Muscle of leg (tissue), 11 donors: ENCODE measurements around the gene EYS. TPM values are rescaled to one million over a fixed set of nuclear protein-coding genes. Genes with fewer than 3 reads are reported as not detected.
"Not testable (repeated sequence)": the region's sequence is repeated elsewhere in the genome, so short reads cannot be mapped to it uniquely, and the experiment has no call there.

ENCODE experiments used
- DNase-seq: peaks from one replicate; pipeline ENCODE4 v3.0.0; 2013
- H3K27ac ChIP-seq: one replicate; pipeline ENCODE4 v1.5.1; 2013; ENCODE audit warnings: mild to moderate bottlenecking, low read length, control low read depth
- H3K27me3 ChIP-seq: one replicate; pipeline ENCODE4 v1.6.1; 2013; ENCODE audit warnings: low read length; ENCODE audit not compliant: control insufficient read depth, insufficient read depth
- H3K36me3 ChIP-seq: one replicate; pipeline ENCODE4 v1.6.1; 2013; ENCODE audit warnings: low read length; ENCODE audit not compliant: control insufficient read depth, insufficient read depth
- H3K4me1 ChIP-seq: one replicate; pipeline ENCODE4 v1.6.1; 2013; ENCODE audit warnings: low read length; ENCODE audit not compliant: control insufficient read depth, insufficient read depth
- H3K4me3 ChIP-seq: one replicate; pipeline ENCODE4 v1.5.1; 2013; ENCODE audit warnings: low read length, control low read depth
- H3K9me3 ChIP-seq: replicated peaks from 2 replicates; pipeline ENCODE4 v1.6.1; 2013; ENCODE audit warnings: low read depth, low read length; ENCODE audit not compliant: control insufficient read depth
- WGBS: methylation state at CpG from one replicate; pipeline ENCODE4 v1.1.5; 2013; ENCODE audit warnings: missing lambda C conversion rate; ENCODE audit not compliant: insufficient coverage; 5-methylcytosine and 5-hydroxymethylcytosine counted together
- polyA plus RNA-seq, 8 donors: library from polyadenylated mRNA; unstranded; fragments of 120-200 nt; gene quantifications; one replicate each; pipeline versions ENCODE4 v1.2.1 to v1.2.3, GENCODE V29; 2013; ENCODE audit warnings: inconsistent platforms in 1 of 8, low replicate concordance in 1 of 8; ENCODE audit not compliant: insufficient read length in 8 of 8, insufficient read depth in 1 of 8
- total RNA-seq: library from RNA; stranded (reverse); fragments of 120-200 nt; gene quantifications from one replicate; pipeline ENCODE4 v1.2.4, GENCODE V29; 2013

EYS gene
- total and polyA plus RNA-seq, 9 donors, result 0.24 to 1.1 (median 0.66) TPM

DNA sequence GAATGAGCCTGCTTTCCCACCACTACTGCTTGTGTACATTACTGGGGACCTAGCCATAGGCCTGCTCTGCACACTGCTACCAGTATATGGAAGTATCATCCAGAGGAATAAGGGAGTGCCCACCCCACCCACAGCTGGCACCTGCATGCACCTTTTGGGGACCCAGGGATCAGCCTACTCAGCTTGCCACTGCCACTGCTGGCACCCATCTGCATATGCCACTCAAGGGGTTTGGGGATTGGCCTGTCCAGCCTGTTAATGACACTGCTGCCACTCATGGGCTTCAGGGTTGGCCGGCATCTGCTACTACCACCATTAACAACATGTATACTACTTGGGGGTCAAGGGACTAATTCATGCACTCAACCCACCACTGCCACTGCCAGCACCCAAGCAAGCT is 1239.4 kb downstream of the EYS start:
- Histone ChIP-seq H3K4me1 (no peaks in the 10 kb centered on the region), H3K27ac (no peak overlapping the region), H3K9me3 (peaks cover 8% of the 10 kb centered on the region), H3K27me3 (no peaks in the 10 kb centered on the region), H3K36me3 (no peaks in the 10 kb centered on the region), H3K4me3 (no peak overlapping the region)
- DNase-seq, result no peak
- 100% methylated on average over 1 of the region's 1 CpG for whole genome bisulfite sequencing

DNA sequence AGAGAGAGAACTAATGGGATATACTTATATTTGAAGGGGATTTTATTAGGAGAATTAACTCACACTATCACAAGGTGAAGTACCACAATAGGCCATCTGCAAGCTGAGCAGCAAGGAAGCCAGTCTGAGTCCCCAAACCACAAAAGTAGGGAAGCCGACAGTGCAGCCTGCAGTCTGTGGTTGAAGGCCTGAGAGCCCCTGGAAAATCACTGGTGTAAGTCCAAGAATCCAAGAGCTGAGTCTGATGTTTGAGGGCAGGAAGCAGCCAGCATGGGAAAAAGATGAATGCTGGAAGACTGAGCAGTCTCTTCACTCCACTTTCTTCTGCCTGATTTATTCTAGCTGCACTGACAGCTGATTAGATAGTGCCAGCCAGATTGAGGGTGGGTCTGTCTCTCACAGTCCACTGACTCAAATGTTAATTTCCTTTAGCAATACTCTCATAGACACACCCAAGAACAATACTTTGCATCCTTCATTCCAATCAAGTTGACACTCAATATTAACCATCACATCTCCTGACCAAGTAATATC is 1247.5 kb downstream of the EYS start:
- H3K9me3 ChIP-seq, result peaks cover 2% of the 10 kb centered on the region
- no peak overlapping the region for H3K27ac ChIP-seq
- no peaks in the 10 kb centered on the region for H3K36me3 ChIP-seq
- no peak for DNase-seq
- whole genome bisulfite sequencing, result 67% methylated on average over 1 of the region's 1 CpG
- H3K4me1 ChIP-seq, result no peaks in the 10 kb centered on the region
- H3K4me3 ChIP-seq, result no peak overlapping the region
- no peaks in the 10 kb centered on the region for H3K27me3 ChIP-seq

DNA sequence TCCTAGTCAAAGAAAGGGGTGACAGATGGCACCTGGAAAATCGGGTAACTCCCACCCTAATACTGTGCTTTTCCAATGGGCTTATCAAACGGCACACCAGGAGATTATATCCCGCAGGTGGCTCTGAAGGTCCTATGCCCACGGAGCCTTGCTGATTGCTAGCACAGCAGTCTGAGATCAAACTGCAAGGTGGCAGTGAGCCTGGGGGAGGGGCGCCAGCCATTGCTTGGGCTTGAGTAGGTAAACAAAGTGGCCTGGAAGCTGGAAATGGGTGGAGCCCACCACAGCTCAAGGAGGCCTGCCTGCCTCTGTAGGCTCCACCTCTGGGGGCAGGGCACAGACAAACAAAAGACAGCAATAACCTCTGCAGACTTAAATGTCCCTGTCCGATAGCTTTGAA is 1258.9 kb downstream of the EYS start:
- WGBS, result no CpG with 5 or more reads among the region's 6 CpGs
- not testable (repeated sequence) for H3K27me3 ChIP-seq, H3K36me3 ChIP-seq, H3K27ac ChIP-seq, DNase-seq, H3K4me3 ChIP-seq, H3K4me1 ChIP-seq, H3K9me3 ChIP-seq

DNA sequence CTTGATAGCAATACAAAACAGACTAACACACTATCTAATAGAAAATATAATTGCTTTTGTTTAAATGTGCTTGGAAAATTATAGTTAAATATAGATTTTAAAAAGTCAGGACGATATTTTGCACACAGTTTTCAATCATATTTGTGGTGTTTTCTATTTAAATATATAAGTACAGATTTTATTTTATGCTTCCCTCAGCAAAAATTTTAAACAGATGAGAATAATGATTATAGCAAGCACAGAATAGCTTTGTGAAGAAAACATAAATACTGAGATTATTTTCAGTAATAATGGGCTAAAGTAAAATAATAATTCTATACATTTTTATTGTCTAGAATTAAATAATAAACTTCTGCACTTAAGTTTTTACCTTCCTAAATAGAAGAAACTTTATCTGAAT is 1262.0 kb downstream of the EYS start:
- WGBS, result no CpG with 5 or more reads among the region's 1 CpG
- Histone ChIP-seq H3K9me3 (no peaks in the 10 kb centered on the region), H3K27ac (no peak overlapping the region), H3K4me3 (no peak overlapping the region), H3K27me3 (no peaks in the 10 kb centered on the region), H3K36me3 (no peaks in the 10 kb centered on the region), H3K4me1 (no peaks in the 10 kb centered on the region)
- DNase-seq, result no peak

DNA sequence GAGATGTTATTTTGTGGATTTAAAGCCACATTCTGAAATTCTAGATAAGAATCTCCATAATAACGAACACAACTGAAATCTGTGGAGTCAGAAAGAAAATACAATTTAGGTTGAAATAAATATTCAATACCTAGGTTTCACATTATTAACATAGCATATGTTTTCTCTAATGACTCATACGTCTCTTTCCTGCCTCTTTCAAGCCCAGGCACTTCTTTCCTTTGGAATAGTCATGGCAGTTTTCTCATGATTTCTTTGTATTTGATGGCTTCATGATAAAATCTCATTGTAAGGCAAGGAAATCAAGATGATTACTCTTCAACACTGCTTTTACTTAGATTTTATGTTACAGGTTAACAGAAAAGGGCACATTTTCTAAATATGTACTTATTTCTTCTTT is 1267.8 kb downstream of the EYS start:
- no peak overlapping the region for H3K4me3 ChIP-seq
- DNase-seq, result no peak
- no peaks in the 10 kb centered on the region for H3K36me3 ChIP-seq
- no peaks in the 10 kb centered on the region for H3K9me3 ChIP-seq
- no CpG with 5 or more reads among the region's 2 CpGs for WGBS
- no peaks in the 10 kb centered on the region for H3K4me1 ChIP-seq
- no peak overlapping the region for H3K27ac ChIP-seq
- H3K27me3 ChIP-seq, result no peaks in the 10 kb centered on the region

DNA sequence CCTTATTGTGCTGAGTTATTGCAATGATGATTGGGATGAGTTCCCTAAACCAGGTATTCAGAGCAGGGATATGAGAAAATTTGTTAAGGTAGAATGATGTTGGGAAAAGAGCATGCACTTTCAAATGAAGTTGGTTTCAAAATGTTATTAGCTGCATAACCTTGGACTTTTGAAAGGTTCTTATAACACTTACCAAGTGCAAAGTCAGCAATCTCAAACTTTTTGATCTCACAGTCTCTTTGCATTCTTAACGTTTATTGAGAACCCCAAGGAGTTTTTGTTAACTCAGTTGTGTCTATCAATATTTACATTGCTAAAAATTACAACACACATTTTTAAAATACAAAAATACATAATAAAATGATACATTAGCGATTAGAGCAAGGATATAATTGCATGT is 1269.0 kb downstream of the EYS start:
- no peaks in the 10 kb centered on the region for H3K27me3 ChIP-seq
- H3K36me3 ChIP-seq, result no peaks in the 10 kb centered on the region
- H3K27ac ChIP-seq, result no peak overlapping the region
- H3K9me3 ChIP-seq, result no peaks in the 10 kb centered on the region
- WGBS, result no CpG with 5 or more reads among the region's 2 CpGs
- no peak for DNase-seq
- no peaks in the 10 kb centered on the region for H3K4me1 ChIP-seq
- H3K4me3 ChIP-seq, result no peak overlapping the region

DNA sequence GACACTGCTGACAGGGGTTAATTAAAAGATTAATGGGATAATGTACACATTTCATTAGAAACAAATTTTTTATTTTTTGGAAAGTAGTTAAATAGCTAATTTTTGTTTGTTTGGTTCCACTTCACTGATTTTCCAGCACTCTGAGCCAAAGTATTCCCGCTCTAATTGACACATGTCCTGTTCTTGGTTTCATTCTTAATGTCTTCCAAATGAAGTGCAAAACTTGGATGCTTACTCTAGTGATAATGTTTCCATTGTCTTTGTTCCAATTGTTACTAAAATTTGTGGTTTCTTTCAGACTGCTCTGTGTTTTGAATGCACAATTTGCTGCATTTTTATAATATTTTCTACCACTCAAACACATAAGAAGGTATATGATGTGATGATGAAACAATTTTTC is 1277.1 kb downstream of the EYS start:
- no peak overlapping the region for H3K27ac ChIP-seq
- no peaks in the 10 kb centered on the region for H3K36me3 ChIP-seq
- no peak overlapping the region for H3K4me3 ChIP-seq
- peak; percentile 83 for DNase-seq
- no peaks in the 10 kb centered on the region for H3K27me3 ChIP-seq
- WGBS, result no CpG with 5 or more reads among the region's 1 CpG
- no peaks in the 10 kb centered on the region for H3K4me1 ChIP-seq
- no peaks in the 10 kb centered on the region for H3K9me3 ChIP-seq

DNA sequence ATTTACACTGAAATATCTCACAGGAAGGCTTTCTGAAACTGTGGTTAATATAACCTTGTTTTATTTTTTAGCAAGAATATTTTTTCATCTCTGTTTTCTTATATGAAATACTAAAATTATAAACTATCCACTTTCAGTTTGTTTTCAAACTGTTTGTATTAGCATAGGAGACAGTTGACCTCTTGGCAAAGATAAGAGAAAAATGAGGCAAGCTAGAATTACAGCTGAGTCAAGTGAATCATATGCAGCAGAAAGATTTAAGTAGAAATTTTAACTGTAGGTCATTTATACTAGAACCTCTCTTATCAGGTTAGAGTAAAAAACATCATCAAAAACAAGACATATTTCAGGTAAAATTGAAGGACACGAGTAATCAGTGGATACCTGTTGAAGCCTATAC is 1278.8 kb downstream of the EYS start:
- WGBS, result no CpG with 5 or more reads among the region's 1 CpG
- no peaks in the 10 kb centered on the region for H3K36me3 ChIP-seq
- H3K27ac ChIP-seq, result no peak overlapping the region
- no peaks in the 10 kb centered on the region for H3K27me3 ChIP-seq
- H3K4me1 ChIP-seq, result no peaks in the 10 kb centered on the region
- peak; percentile 19 for DNase-seq
- H3K9me3 ChIP-seq, result peaks cover 2% of the 10 kb centered on the region
- H3K4me3 ChIP-seq, result no peak overlapping the region

DNA sequence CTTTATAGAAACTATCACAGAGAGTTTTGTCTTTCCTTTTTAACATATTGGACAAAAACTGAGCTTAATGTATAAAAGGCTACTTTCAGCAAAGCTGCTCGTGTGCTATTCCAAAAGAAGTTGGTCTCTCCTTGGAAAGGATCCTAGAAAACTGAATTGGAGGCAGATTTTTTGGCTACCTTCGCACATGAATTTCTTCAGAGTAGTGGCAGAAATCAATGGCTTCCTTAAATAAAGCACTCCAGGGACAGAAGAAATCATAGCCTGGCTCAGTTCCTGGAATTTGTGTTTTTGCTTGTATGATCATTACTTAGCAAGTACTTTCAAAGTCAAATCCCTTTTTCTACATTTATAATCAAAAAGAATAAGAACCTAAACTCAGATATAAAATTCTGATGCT is 1291.1 kb downstream of the EYS start:
- H3K9me3 ChIP-seq, result peaks cover 5% of the 10 kb centered on the region
- 10% methylated on average over 2 of the region's 2 CpGs for WGBS
- no peak overlapping the region for H3K4me3 ChIP-seq
- H3K27me3 ChIP-seq, result no peaks in the 10 kb centered on the region
- peak; percentile 99 for DNase-seq
- H3K27ac ChIP-seq, result no peak overlapping the region
- no peaks in the 10 kb centered on the region for H3K36me3 ChIP-seq
- no peaks in the 10 kb centered on the region for H3K4me1 ChIP-seq

DNA sequence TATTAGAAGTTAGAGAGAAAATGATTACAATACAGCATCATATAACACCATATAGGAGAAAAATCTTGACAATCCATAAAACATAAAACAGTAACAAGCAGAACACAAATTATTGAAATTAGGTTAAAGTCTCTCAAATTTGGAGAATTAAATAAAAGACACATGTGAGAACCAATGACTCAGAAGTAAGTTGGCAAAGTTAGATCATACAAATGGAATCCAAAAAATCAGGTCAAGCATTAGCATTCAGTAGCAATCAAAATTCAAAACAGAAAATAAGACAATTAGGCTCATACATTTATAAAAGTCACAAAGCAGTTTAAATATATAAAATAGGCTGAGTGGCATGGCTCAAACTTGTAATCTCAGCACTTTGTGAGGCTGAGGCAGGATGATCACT is 1295.8 kb downstream of the EYS start:
- Histone ChIP-seq H3K27me3 (no peaks in the 10 kb centered on the region), H3K4me1 (no peaks in the 10 kb centered on the region), H3K9me3 (no peaks in the 10 kb centered on the region), H3K4me3 (no peak overlapping the region), H3K36me3 (no peaks in the 10 kb centered on the region), H3K27ac (no peak overlapping the region)
- no peak for DNase-seq

DNA sequence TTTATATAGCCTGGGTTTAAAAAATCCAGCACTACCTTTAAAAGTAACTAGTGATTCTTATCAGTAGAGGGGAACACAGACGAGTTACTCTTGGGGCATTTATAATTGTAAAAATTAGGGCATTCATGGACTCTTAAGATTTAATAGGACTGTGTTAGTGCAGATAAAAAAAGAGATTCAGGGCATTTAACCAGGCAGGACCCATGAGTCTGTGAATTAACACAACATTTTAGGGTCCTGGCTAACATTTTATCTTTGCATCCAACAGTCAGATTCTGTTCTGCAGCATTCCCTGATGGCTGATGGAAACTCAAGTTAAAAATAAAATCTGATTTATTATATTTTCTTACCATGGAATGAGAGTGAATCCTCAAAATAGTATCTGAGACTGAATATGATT is 1297.1 kb downstream of the EYS start:
- WGBS, result no CpG with 5 or more reads among the region's 1 CpG
- H3K36me3 ChIP-seq, result no peaks in the 10 kb centered on the region
- no peaks in the 10 kb centered on the region for H3K9me3 ChIP-seq
- H3K4me3 ChIP-seq, result no peak overlapping the region
- H3K27ac ChIP-seq, result no peak overlapping the region
- H3K4me1 ChIP-seq, result no peaks in the 10 kb centered on the region
- no peaks in the 10 kb centered on the region for H3K27me3 ChIP-seq
- no peak for DNase-seq
